Measurements from ENCODE around the gene MYLK3.

The MYLK3 gene

GRCh38 chr16:46757339-46758050 is 9.4 kb upstream of the MYLK3 start:
- H3K27ac ChIP-seq (ENCODE audit: low read depth, low read length) = no peak overlapping the region
- WGBS = 75% methylated on average over 21 of the region's 21 CpGs
- no peak overlapping the region for H3K9ac ChIP-seq (ENCODE audit: low read depth, low read length)
- no peak overlapping the region for H3K4me3 ChIP-seq (ENCODE audit: low read length)
- no peaks in the 10 kb centered on the region for H3K4me1 ChIP-seq (ENCODE audit: insufficient read depth, low read length)
- no peaks in the 10 kb centered on the region for H3K36me3 ChIP-seq (ENCODE audit: insufficient read depth, low read length)
- no peaks in the 10 kb centered on the region for H3K27me3 ChIP-seq (ENCODE audit: insufficient read depth, low read length)
- no peaks in the 10 kb centered on the region for H3K9me3 ChIP-seq (ENCODE audit: insufficient read depth, low read depth, low read length)

GRCh38 chr16:46756772-46757171 is 8.6 kb upstream of the MYLK3 start:
- H3K4me3 ChIP-seq (ENCODE audit: low read length) = no peak overlapping the region
- 90% methylated on average over 11 of the region's 11 CpGs for WGBS
- H3K36me3 ChIP-seq (ENCODE audit: insufficient read depth, low read length) = no peaks in the 10 kb centered on the region
- no peak overlapping the region for H3K9ac ChIP-seq (ENCODE audit: low read depth, low read length)
- H3K27ac ChIP-seq (ENCODE audit: low read depth, low read length) = no peak overlapping the region
- no peaks in the 10 kb centered on the region for H3K9me3 ChIP-seq (ENCODE audit: insufficient read depth, low read depth, low read length)
- no peaks in the 10 kb centered on the region for H3K4me1 ChIP-seq (ENCODE audit: insufficient read depth, low read length)
- no peaks in the 10 kb centered on the region for H3K27me3 ChIP-seq (ENCODE audit: insufficient read depth, low read length)

GRCh38 chr16:46753015-46753414 is 4.9 kb upstream of the MYLK3 start:
- Histone ChIP-seq H3K4me1 (ENCODE audit: insufficient read depth, low read length) (peaks cover 10% of the 10 kb centered on the region), H3K9ac (ENCODE audit: low read depth, low read length) (no peak overlapping the region), H3K27me3 (ENCODE audit: insufficient read depth, low read length) (no peaks in the 10 kb centered on the region), H3K4me3 (ENCODE audit: low read length) (no peak overlapping the region), H3K27ac (ENCODE audit: low read depth, low read length) (no peak overlapping the region), H3K9me3 (ENCODE audit: insufficient read depth, low read depth, low read length) (no peaks in the 10 kb centered on the region), H3K36me3 (ENCODE audit: insufficient read depth, low read length) (no peaks in the 10 kb centered on the region)
- 94% methylated on average over 5 of the region's 5 CpGs for WGBS

- H3K9me3 ChIP-seq (ENCODE audit: insufficient read depth, low read depth, low read length) = no peaks in the 10 kb centered on the region
- no peak overlapping the region for H3K27ac ChIP-seq (ENCODE audit: low read depth, low read length)
- H3K27me3 ChIP-seq (ENCODE audit: insufficient read depth, low read length) = no peaks in the 10 kb centered on the region
- no peak overlapping the region for H3K9ac ChIP-seq (ENCODE audit: low read depth, low read length)
- H3K36me3 ChIP-seq (ENCODE audit: insufficient read depth, low read length) = no peaks in the 10 kb centered on the region
- no peak overlapping the region for H3K4me3 ChIP-seq (ENCODE audit: low read length)
- H3K4me1 ChIP-seq (ENCODE audit: insufficient read depth, low read length) = peaks cover 19% of the 10 kb centered on the region
- WGBS = 93% methylated on average over 7 of the region's 7 CpGs
Measured at GRCh38 chr16:46751381-46751780, 3.2 kb upstream of the MYLK3 start.

DNA sequence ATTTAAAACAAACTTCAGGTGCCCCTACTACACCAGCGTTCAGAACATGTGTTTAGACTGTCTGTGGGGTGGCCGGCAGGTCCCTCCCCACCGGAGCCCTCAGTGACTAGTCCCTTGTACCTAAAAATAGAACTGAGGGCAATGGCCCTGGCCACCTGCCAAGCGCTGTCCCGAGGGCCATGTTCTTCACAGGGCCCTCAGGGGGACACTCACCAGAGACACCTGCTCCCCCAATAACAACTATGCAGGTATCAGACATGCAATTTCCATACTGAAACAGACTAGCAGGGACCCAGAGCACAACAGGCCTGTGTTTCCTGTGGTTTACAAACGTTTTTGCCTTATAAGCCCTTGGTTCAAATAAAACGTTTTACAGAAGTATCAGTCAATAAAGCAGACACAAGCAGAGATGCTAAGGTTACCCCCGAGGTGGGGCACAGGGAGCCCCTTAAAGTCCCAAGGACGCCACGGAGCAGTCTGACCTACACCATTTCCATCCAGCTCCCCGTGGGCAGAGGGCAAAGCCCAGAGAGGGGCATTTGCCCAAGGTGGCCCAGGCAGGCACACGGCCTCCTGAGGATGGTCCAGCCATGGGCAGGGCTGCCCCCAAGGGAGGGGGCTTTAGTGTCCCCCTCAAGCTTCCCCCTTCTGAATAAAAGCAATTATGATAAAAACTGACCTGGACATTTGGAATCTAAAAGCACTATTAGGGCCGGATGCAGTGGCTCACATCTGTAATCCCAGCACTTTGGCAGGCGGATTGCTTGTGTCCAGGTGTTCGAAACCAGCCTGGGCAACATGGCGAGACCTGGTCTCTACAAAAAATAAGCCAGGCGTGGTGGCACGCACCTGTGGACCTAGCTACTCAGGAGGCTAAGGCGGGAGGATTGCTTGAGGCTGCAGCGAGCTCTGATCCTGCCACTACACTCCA is 896 bp upstream of the MYLK3 start:
- H3K9ac ChIP-seq (ENCODE audit: low read depth, low read length) = no peak overlapping the region
- no peak overlapping the region for H3K4me3 ChIP-seq (ENCODE audit: low read length)
- no peaks in the 10 kb centered on the region for H3K36me3 ChIP-seq (ENCODE audit: insufficient read depth, low read length)
- no peaks in the 10 kb centered on the region for H3K9me3 ChIP-seq (ENCODE audit: insufficient read depth, low read depth, low read length)
- H3K4me1 ChIP-seq (ENCODE audit: insufficient read depth, low read length) = peaks cover 19% of the 10 kb centered on the region
- WGBS = 86% methylated on average over 20 of the region's 20 CpGs
- peak overlapping the region; percentile 56; the same call in 1 of the 2 replicates for H3K27ac ChIP-seq (ENCODE audit: low read depth, low read length)
- H3K27me3 ChIP-seq (ENCODE audit: insufficient read depth, low read length) = no peaks in the 10 kb centered on the region

DNA sequence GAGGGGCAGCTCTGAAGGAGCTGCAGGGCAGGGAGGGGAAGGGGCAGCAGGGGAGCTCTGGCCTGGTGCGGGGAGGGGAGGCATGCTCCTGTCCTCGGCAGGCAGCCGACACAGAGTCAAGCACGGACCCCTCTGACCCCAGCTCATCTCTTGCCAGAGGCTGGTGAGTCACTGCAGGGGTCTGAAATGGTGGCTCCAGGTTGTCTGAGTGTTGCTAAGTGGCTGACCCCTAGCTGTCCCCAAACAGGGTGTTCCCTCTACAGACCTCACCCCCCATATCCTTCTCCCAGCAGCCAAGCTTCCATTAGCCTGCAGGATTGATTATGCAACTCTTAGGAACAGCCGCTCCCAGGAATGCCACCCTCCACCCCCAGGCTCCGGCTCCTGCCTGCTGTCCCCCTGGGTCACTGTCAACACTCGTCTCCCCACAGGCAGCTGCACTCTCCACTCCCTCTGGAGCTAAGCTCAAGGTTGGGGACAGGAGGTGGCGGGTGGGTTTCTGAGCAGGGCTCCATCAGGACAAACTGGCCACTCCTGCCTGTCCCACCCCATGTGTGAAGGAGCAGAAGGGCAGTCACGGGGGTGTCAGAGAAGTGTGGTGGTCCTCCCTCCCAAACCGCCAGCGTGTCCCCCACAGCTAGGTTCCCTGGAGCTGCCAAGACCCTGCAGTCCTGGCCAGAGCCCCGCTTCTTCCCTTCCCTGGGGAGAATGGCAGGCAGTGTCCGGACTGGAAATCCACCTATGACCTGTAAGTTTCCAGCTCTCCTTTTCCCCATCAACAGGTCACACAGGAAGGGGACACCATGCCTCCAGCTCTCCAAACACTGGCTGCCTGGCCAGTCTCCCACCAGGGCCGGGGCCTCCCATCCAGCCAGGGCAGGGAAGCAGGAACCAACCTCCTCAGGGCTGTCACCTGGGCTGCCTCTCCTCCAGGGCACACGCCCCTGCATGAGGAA is 1.0 kb downstream of the MYLK3 start:
- 73% methylated on average over 15 of the region's 15 CpGs for WGBS
- H3K4me3 ChIP-seq (ENCODE audit: low read length) = no peak overlapping the region
- H3K27me3 ChIP-seq (ENCODE audit: insufficient read depth, low read length) = no peaks in the 10 kb centered on the region
- H3K9me3 ChIP-seq (ENCODE audit: insufficient read depth, low read depth, low read length) = no peaks in the 10 kb centered on the region
- no peaks in the 10 kb centered on the region for H3K36me3 ChIP-seq (ENCODE audit: insufficient read depth, low read length)
- peak overlapping the region; percentile 83 for H3K27ac ChIP-seq (ENCODE audit: low read depth, low read length)
- H3K4me1 ChIP-seq (ENCODE audit: insufficient read depth, low read length) = peaks cover 27% of the 10 kb centered on the region
- H3K9ac ChIP-seq (ENCODE audit: low read depth, low read length) = no peak overlapping the region

DNA sequence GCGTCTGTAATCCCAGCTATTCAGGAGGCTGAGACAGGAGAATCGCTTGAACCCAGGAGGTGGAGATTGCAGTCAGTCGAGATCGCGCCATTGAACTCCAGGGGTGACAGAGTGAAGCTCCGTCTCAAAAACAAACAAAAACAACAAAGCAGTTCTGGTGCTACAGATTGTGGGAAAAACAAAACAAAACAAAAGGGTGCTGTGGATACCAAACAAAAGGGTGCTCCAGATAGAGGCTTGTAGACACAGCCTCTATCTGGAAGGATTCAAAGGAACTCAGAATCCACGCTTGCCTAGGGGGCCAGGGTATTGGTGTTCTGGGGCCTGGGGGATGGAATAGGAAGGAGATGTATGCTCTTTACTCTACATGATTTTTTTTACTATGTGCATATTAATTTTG is 2.5 kb downstream of the MYLK3 start:
- Histone ChIP-seq H3K36me3 (ENCODE audit: insufficient read depth, low read length) (no peaks in the 10 kb centered on the region), H3K27ac (ENCODE audit: low read depth, low read length) (no peak overlapping the region), H3K4me1 (ENCODE audit: insufficient read depth, low read length) (peaks cover 27% of the 10 kb centered on the region), H3K9ac (ENCODE audit: low read depth, low read length) (no peak overlapping the region), H3K9me3 (ENCODE audit: insufficient read depth, low read depth, low read length) (no peaks in the 10 kb centered on the region), H3K4me3 (ENCODE audit: low read length) (no peak overlapping the region), H3K27me3 (ENCODE audit: insufficient read depth, low read length) (no peaks in the 10 kb centered on the region)
- 82% methylated on average over 7 of the region's 7 CpGs for WGBS

GRCh38 chr16:46743232-46743719 is 4.9 kb downstream of the MYLK3 start:
- H3K27ac ChIP-seq (ENCODE audit: low read depth, low read length) = no peak overlapping the region
- H3K9ac ChIP-seq (ENCODE audit: low read depth, low read length) = no peak overlapping the region
- no peak overlapping the region for H3K4me3 ChIP-seq (ENCODE audit: low read length)
- peaks cover 20% of the 10 kb centered on the region for H3K4me1 ChIP-seq (ENCODE audit: insufficient read depth, low read length)
- H3K9me3 ChIP-seq (ENCODE audit: insufficient read depth, low read depth, low read length) = no peaks in the 10 kb centered on the region
- H3K27me3 ChIP-seq (ENCODE audit: insufficient read depth, low read length) = no peaks in the 10 kb centered on the region
- WGBS = 79% methylated on average over 10 of the region's 10 CpGs
- no peaks in the 10 kb centered on the region for H3K36me3 ChIP-seq (ENCODE audit: insufficient read depth, low read length)

DNA sequence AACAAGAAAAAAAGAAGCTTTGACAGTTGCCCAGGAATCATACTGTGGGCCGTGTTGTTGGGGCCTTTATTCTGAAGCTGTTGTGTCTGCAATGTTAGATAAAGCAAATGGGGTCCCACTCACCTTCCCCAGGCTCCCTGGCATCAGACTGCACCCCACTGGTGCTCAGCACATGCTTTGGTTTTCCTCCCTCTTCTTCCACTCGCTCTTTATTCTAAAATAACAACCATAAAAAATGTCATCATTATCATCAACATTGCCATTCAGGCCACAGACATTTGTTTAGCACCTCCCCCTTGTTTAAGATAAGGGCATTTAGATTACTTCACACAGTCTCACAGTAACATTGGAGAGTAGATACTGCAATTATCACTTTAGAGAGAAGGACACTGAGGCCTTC is 8.2 kb downstream of the MYLK3 start:
- WGBS = 87% methylated on average over 2 of the region's 2 CpGs
- no peak overlapping the region for H3K4me3 ChIP-seq (ENCODE audit: low read length)
- no peak overlapping the region for H3K27ac ChIP-seq (ENCODE audit: low read depth, low read length)
- H3K4me1 ChIP-seq (ENCODE audit: insufficient read depth, low read length) = peaks cover 9% of the 10 kb centered on the region
- H3K36me3 ChIP-seq (ENCODE audit: insufficient read depth, low read length) = no peaks in the 10 kb centered on the region
- no peak overlapping the region for H3K9ac ChIP-seq (ENCODE audit: low read depth, low read length)
- no peaks in the 10 kb centered on the region for H3K9me3 ChIP-seq (ENCODE audit: insufficient read depth, low read depth, low read length)
- H3K27me3 ChIP-seq (ENCODE audit: insufficient read depth, low read length) = no peaks in the 10 kb centered on the region

DNA sequence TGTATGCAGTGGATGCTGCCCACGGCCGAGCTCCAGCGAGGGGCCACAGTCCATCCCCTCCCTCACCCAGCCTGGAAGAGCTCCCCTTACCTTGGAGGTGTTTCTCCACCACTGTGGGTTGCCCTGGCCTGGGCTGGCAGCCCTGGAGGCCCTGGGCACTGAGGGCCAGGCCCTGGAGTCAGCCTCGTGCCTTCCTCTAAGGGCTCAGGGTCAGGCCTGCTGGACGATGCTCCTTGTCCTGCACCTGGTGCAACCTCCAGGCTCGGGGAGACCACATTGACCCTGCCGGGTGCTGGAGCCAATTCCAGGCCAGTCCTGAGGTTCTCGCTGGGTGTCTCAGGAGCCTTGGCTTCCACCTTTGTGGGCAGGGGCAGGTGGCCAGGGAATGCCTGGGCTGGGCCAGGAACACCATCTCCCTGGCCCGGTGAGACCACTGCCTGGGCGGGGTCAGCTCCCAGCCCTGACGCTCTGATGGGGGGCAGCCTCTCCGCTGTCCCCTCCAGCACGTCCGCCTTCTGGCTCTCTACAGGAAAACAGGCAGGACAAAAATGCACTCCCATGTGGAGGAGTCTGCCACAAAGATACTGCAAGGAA is 10.4 kb downstream of the MYLK3 start:
- Histone ChIP-seq H3K4me3 (ENCODE audit: low read length) (no peak overlapping the region), H3K9ac (ENCODE audit: low read depth, low read length) (no peak overlapping the region), H3K27me3 (ENCODE audit: insufficient read depth, low read length) (no peaks in the 10 kb centered on the region), H3K36me3 (ENCODE audit: insufficient read depth, low read length) (no peaks in the 10 kb centered on the region), H3K9me3 (ENCODE audit: insufficient read depth, low read depth, low read length) (no peaks in the 10 kb centered on the region), H3K27ac (ENCODE audit: low read depth, low read length) (no peak overlapping the region), H3K4me1 (ENCODE audit: insufficient read depth, low read length) (no peaks in the 10 kb centered on the region)
- 90% methylated on average over 14 of the region's 14 CpGs for WGBS
